Body of pancreas (tissue), 4 donors: Measurements from ENCODE around the gene JAG2. TPM values are rescaled to one million over a fixed set of nuclear protein-coding genes. Genes with fewer than 3 reads are reported as not detected.

Source experiments
- ATAC-seq: fragments of 150-250 bp; one replicate; pipeline ENCODE4 v1.9.1; 2016
- DNase-seq, 4 donors: peaks; one replicate each; pipeline ENCODE4 v3.0.0-alpha.2; 2019
- H3K27ac ChIP-seq, 4 donors: fragments of 200-600 bp; sonication (generic); 1 replicate in 3 of 4; 2 replicates in 1 of 4; pipeline versions ENCODE4 v1.5.1 to v1.6.1; 2016 to 2019; ENCODE audit warnings: mild to moderate bottlenecking in 1 of 4, mixed read lengths in 1 of 4, moderate library complexity in 1 of 4
- H3K27me3 ChIP-seq, 2 donors: fragments of 200-600 bp; sonication (generic); one replicate each; pipeline ENCODE4 v1.6.0; 2016; ENCODE audit warnings: mild to moderate bottlenecking in 1 of 2
- H3K36me3 ChIP-seq, 2 donors: fragments of 200-600 bp; sonication (generic); replicated peaks in 1 of 2; 2 replicates each; pipeline ENCODE4 v1.5.1; 2016; ENCODE audit warnings: low read depth in 2 of 2; ENCODE audit not compliant: insufficient read depth in 1 of 2
- H3K4me1 ChIP-seq: fragments of 200-600 bp; sonication (generic); one replicate; pipeline ENCODE4 v1.6.0; 2016
- H3K4me3 ChIP-seq, 2 donors: fragments of 200-600 bp; sonication (generic); 1 replicate in 1 of 2; 2 replicates in 1 of 2; pipeline ENCODE4 v1.5.1; 2016 to 2019
- H3K9me3 ChIP-seq, 3 donors: fragments of 200-600 bp; sonication (generic); 1 replicate in 2 of 3; 2 replicates in 1 of 3; pipeline ENCODE4 v1.5.1; 2016
- POLR2A ChIP-seq, 3 donors: fragments of 450-650 bp; IDR thresholded peaks; one replicate each; pipeline ENCODE4 v1.6.1; 2016; ENCODE audit warnings: antibody characterized with exemption in 3 of 3, mild to moderate bottlenecking in 2 of 3
- WGBS, 2 donors: methylation state at CpG; one replicate each; pipeline ENCODE4 v1.1.5; 2017; 5-methylcytosine and 5-hydroxymethylcytosine counted together
- intact Hi-C: fragments of 100-400 bp; cut with DNase I; formaldehyde crosslinking; loops from one replicate; pipeline ENCODE4 v1.15.1; 2023
- total RNA-seq, 2 donors: library from RNA; depleted of rRNA; stranded (reverse); fragments of >200 nt; gene quantifications; one replicate each; pipeline ENCODE4 v1.1.0, GENCODE V29; 2016
- TF ChIP-seq, protein P1 (sequence below), 7 experiments: fragments of 450-650 bp in 4 of 7; fragments of 200-600 bp in 3 of 7; sonication (generic) in 3 of 7; IDR thresholded peaks; one replicate each; pipeline ENCODE4 v1.5.1; 2016 to 2019; ENCODE audit warnings: antibody characterized with exemption in 7 of 7

Gene JAG2
- total RNA-seq, 2 donors from 2014 or later: 13.5 to 36.3 TPM

DNA sequence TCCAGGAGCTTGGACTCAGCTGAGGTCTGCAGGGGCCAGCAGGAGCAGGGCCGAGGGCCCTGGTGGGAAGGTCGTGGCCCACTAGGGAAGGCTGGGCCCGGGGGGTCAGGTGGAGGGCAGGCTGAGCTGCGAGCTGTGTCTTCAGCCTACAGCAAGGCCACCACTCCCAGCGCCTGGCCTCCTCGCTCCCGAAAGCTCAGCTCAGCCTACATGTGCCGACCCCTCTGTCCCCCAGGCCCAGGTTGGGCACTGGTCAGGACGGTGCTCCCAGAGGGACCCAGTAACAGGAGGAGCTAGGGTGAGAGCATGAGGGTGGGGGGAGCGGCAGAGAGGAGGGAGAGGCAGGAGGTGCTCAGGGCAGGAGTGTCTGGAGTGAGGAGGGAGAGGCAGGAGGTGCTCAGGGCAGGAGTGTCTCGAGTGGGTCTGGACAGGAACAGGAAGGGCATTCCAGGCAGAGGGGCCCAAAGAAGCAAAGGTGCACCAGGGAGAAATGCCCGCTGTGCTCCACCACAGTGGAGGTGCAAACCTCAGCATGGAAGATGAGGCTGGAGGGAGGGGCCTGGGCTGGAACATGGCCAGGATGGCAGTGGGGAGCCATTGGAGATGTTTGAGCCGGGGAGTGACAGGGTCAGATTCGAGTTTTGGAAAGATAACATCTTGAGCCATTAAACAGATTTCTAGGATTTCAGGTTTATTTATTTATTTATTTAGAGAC lies 74.2 kb downstream of the JAG2 start:
- DNase-seq (no peak), ATAC-seq (no peak)
- no peak for TF ChIP-seq POLR2A (IDR thresholded peaks at IDR 0.05)
- TF ChIP-seq, protein P1, sequence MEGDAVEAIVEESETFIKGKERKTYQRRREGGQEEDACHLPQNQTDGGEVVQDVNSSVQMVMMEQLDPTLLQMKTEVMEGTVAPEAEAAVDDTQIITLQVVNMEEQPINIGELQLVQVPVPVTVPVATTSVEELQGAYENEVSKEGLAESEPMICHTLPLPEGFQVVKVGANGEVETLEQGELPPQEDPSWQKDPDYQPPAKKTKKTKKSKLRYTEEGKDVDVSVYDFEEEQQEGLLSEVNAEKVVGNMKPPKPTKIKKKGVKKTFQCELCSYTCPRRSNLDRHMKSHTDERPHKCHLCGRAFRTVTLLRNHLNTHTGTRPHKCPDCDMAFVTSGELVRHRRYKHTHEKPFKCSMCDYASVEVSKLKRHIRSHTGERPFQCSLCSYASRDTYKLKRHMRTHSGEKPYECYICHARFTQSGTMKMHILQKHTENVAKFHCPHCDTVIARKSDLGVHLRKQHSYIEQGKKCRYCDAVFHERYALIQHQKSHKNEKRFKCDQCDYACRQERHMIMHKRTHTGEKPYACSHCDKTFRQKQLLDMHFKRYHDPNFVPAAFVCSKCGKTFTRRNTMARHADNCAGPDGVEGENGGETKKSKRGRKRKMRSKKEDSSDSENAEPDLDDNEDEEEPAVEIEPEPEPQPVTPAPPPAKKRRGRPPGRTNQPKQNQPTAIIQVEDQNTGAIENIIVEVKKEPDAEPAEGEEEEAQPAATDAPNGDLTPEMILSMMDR (IDR thresholded peaks at IDR 0.05): no peak
- H3K4me1 ChIP-seq: peaks cover 47% of the 10 kb centered on the region
- peak overlapping the region in 3 of 4 donors; percentile 88 to 93 (median 93) for H3K27ac ChIP-seq
- H3K27me3 ChIP-seq: no peaks in the 10 kb centered on the region
- H3K9me3 ChIP-seq: no peaks in the 10 kb centered on the region
- WGBS, 2 donors: 59 to 70% methylated on average over 9 to 12 of the region's 14 CpGs
- intact Hi-C loops: loop anchor here (10.0 kb wide), 1 partner anchor 200 kb away; no protein-coding TSS in a partner anchor
- no peak overlapping the region for H3K4me3 ChIP-seq
- no peaks in the 10 kb centered on the region for H3K36me3 ChIP-seq

DNA sequence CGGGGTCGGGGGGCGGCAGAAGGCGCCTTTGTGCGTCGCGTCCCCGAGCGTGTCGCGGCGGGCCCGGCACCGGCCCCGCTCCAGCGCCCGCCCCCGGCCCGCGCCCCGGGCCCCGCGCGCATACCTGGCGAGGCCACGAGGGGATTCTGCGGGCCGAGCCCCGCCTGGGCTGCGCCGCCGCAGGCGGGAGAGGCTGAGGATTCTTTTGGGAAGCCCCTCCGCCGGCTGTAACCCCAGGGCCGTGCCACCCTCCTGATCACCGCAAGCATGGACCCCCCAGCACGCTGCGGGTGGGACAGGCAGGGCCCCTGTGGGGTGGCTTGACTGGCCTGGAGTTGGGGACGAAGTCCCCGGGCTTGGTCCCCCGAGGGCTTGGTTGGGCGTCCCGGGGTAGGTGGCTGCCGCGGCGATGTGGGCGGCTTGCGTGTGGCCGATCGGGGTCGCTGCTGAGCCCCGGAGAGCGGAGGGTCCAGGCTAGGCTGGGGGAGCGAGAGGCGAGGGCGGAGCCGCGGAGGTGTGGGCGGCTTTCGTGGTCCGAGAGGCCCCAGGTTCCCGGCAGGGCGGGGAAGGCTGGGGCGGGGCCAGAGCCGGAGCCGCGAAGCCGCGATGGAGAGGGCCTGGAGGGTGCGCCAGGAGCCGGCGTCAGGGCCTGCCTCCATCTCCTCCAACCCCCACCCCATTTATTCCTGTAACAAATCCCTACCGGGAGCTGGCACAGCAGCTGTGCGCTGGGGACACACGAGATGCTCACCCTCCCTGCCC lies 75.0 kb downstream of the JAG2 start:
- intact Hi-C loops: loop anchor here (10.0 kb wide), 1 partner anchor 201 kb away; no protein-coding TSS in a partner anchor
- DNase-seq (peak; percentile 66 to 80 (median 76)), ATAC-seq (peak; percentile 43)
- no peaks in the 10 kb centered on the region for H3K9me3 ChIP-seq
- peaks cover 53% of the 10 kb centered on the region for H3K4me1 ChIP-seq
- H3K4me3 ChIP-seq: peak overlapping the region in 1 of 2 donors; percentile 43
- 2% methylated on average over 37 of the region's 76 CpGs; no CpG with 5 or more reads in 1 of the 2 donors for WGBS, 2 donors
- H3K27me3 ChIP-seq: no peaks in the 10 kb centered on the region
- H3K36me3 ChIP-seq: no peaks in the 10 kb centered on the region
- peak overlapping the region; percentile 76 to 93 (median 90) for H3K27ac ChIP-seq
- TF ChIP-seq POLR2A (IDR thresholded peaks at IDR 0.05): peak; percentile 50 to 72 (median 67)
- TF ChIP-seq, protein P1 (IDR thresholded peaks at IDR 0.05): peak in 6 of 7 experiments; percentile 7 to 48 (median 44)

DNA sequence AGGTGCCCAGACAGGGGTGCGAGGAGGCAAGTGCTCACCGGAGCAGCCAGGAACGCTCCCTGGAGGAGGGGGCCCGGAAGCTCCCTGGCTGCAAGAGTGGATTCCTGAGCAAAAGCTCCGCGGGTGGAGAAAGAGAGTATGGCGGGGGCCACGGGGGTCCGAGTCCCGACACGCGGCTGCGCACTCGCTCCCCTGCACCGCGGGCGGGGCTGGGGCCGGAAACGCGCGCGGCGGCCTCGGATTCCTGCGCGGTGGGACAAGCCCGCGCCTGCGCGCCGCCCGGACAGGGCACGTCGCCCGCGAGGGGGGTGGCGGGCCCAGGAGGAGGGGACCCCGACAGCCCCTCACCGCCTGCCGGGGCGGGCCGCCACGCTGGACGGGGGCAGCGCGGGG lies 75.5 kb downstream of the JAG2 start:
- WGBS, 2 donors: 2 to 33% methylated on average over 3 to 29 of the region's 46 CpGs
- DNase-seq (peak; percentile 59 to 71 (median 66)), ATAC-seq (peak; percentile 41)
- peak overlapping the region in 1 of 2 donors; percentile 15 for H3K4me3 ChIP-seq
- H3K27ac ChIP-seq: peak overlapping the region; percentile 76 to 93 (median 90)
- H3K4me1 ChIP-seq: peaks cover 59% of the 10 kb centered on the region
- H3K36me3 ChIP-seq: no peaks in the 10 kb centered on the region
- TF ChIP-seq, protein P1 (IDR thresholded peaks at IDR 0.05): no peak
- peak in 1 of 3 donors; percentile 39 for TF ChIP-seq POLR2A (IDR thresholded peaks at IDR 0.05)
- intact Hi-C loops: loop anchor here (10.0 kb wide), 1 partner anchor 202 kb away; no protein-coding TSS in a partner anchor
- no peaks in the 10 kb centered on the region for H3K9me3 ChIP-seq
- no peaks in the 10 kb centered on the region for H3K27me3 ChIP-seq

DNA sequence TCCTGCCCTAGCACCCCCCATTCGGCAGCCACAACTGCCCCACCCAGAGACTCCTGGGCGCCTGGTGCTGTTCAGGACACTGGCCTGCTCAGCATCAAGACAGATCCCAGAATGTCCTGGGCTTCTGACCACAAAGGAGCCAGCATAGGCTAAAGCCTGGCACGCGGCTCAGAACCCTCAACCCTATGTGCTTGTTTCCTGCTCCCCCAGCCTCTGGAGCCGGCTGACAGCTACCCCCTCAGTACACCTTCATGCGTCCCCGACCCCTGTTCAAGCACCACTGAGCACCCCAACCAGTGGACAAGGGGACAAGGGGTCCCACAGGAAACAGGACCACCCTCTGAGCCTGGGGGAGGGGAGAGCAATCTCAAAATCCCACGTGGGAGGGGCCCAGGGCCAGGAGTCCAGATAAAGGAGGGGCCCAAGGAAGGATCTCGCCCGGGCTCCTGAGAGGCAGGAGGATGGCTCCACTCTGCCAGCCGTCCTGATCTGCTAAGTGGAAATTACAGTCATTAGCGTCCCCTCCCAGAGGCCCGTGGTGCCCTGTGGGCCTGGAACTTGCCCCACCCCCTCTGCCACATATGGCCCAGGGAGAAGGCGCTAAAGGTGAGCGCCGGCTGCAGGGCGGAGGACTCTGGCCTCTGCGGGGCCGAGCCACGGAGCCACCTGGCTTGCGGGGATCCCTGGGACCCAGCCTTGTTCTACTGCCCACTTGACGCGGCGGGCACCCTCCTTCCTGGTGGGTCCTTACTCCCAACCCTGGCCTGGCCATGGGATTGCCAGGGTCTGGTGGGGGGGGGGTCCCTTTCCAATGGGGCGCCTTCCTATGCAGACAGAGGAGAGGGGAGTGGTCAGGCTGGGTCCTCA lies 76.2 kb downstream of the JAG2 start:
- Histone ChIP-seq H3K27me3 (no peaks in the 10 kb centered on the region), H3K27ac (peak overlapping the region; percentile 76 to 93 (median 90)), H3K4me1 (peaks cover 65% of the 10 kb centered on the region), H3K36me3 (no peaks in the 10 kb centered on the region), H3K9me3 (no peaks in the 10 kb centered on the region), H3K4me3 (peak overlapping the region in 1 of 2 donors; percentile 15)
- TF ChIP-seq, protein P1 (IDR thresholded peaks at IDR 0.05): no peak
- no peak for TF ChIP-seq POLR2A (IDR thresholded peaks at IDR 0.05)
- DNase-seq (peak; percentile 36 to 62 (median 48)), ATAC-seq (peak; percentile 0)
- intact Hi-C loops: loop anchor here (10.0 kb wide), 1 partner anchor 202 kb away; no protein-coding TSS in a partner anchor
- WGBS, 2 donors: 31 to 61% methylated on average over 9 to 25 of the region's 25 CpGs
